Measurements from ENCODE around the gene IFT25. TPM values are rescaled to one million over a fixed set of nuclear protein-coding genes. Genes with fewer than 3 reads are reported as not detected.

The IFT25 gene
- total and polyA plus RNA-seq, 2 experiments from 2014 or later = 21.6 to 57.9 TPM

DNA sequence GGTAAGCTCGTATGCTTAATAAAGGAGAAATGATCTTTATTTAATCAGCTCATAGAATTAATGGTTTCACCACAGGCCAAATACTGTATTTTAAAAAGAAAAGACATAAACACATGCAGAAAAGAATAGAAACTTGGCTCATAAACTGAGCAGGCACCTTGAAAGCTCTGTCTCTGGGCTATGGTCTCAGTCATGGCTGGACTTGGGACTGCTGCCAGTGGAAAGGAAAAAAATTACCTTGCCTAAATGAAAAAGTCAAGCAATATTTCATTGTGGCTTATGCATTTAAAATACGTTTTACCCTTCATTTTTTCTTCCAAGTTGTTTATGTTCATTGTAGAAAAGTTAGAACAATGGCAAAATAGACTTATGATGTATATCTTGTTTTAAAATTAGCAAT is 8.6 kb upstream of the IFT25 start:
- Histone ChIP-seq H3K27ac (no peak overlapping the region), H3K4me3 (no peak overlapping the region), H3K9me3 (ENCODE audit: low read depth) (no peaks in the 10 kb centered on the region), H3K36me3 (peaks cover 26% of the 10 kb centered on the region), H3K27me3 (no peaks in the 10 kb centered on the region), H3K4me1 (ENCODE audit: low read depth) (peaks cover 20% of the 10 kb centered on the region)
- no peak for DNase-seq (ENCODE audit: low read depth in 1 of 2, low spot score in 1 of 2)
- TF ChIP-seq, protein P1, sequence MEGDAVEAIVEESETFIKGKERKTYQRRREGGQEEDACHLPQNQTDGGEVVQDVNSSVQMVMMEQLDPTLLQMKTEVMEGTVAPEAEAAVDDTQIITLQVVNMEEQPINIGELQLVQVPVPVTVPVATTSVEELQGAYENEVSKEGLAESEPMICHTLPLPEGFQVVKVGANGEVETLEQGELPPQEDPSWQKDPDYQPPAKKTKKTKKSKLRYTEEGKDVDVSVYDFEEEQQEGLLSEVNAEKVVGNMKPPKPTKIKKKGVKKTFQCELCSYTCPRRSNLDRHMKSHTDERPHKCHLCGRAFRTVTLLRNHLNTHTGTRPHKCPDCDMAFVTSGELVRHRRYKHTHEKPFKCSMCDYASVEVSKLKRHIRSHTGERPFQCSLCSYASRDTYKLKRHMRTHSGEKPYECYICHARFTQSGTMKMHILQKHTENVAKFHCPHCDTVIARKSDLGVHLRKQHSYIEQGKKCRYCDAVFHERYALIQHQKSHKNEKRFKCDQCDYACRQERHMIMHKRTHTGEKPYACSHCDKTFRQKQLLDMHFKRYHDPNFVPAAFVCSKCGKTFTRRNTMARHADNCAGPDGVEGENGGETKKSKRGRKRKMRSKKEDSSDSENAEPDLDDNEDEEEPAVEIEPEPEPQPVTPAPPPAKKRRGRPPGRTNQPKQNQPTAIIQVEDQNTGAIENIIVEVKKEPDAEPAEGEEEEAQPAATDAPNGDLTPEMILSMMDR (IDR thresholded peaks at IDR 0.05; ENCODE audit: low read depth, low read length) = no peak

DNA sequence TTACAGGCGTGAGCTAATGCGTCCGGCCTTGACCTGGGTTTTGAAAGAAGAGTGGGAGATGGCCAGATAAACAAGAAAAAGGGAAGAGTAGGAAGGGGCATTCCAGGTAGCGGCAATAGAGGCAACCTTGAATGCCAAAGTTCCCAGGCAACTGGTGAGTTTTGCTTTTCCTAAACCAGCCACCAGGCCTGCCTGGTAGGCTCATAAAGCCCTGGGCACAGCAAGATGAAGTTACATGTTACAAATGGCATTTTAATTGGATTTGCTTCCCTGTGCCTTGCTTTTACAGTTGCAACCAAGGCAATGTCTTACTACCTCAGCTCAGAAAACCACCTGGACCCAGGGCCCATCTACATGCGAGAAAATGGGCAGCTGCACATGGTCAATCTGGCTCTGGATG is 6.2 kb upstream of the IFT25 start:
- Histone ChIP-seq H3K27me3 (no peaks in the 10 kb centered on the region), H3K9me3 (ENCODE audit: low read depth) (no peaks in the 10 kb centered on the region), H3K36me3 (peaks cover 26% of the 10 kb centered on the region), H3K4me3 (no peak overlapping the region), H3K27ac (no peak overlapping the region), H3K4me1 (ENCODE audit: low read depth) (peaks cover 10% of the 10 kb centered on the region)
- no peak for DNase-seq (ENCODE audit: low read depth in 1 of 2, low spot score in 1 of 2)
- TF ChIP-seq, protein P1 (IDR thresholded peaks at IDR 0.05; ENCODE audit: low read depth, low read length) = no peak

DNA sequence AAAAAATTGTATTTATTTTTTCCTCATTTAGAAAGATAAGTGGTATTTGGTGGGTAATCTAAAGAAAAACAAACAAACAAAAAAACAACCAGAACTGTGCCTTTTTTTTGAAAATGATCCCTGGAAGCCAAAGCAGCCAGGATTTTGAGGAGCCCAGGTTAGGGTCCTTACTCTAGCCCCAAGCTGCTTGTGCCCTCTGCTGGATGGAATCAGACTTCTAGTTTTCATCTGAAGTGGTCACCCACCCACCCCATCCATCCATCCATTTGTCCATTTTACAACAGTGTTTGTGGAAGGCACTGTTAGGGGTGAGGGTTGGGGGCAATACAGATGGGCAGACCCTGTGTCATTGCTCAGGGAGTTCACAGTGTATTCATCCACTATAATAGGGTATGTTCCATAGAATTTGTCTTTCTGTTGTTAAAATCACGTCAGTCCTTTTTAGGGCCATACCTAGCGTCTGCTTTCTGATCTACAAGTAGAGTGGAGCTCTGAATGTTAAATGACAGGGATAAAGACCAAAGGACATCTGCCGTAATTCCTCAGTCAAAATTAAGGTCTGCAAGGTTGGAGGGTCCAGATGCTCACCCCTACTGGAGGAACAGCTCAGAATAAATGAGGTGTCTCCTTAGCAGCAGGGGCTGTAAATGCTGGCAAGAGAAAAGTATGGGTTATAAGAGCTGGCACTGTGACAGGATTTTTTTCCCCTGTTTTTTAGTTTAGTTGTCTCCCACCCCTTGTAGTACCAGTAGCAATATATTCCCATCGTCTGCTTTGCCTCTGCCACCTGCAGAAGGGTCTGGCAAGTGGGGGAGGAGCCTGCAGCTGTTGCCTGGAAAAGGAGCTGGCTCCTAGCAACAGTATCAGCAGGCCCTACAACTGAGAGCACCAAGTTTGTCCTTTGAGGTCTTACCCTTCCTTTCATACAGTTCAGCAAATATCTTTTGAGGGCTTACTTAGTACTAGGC is 3.8 kb upstream of the IFT25 start:
- H3K27me3 ChIP-seq = no peaks in the 10 kb centered on the region
- peaks cover 13% of the 10 kb centered on the region for H3K4me1 ChIP-seq (ENCODE audit: low read depth)
- DNase-seq (ENCODE audit: low read depth in 1 of 2, low spot score in 1 of 2) = peak; percentile 65 to 70
- H3K27ac ChIP-seq = peak overlapping the region; percentile 58
- TF ChIP-seq, protein P1 (IDR thresholded peaks at IDR 0.05; ENCODE audit: low read depth, low read length) = peak; percentile 64
- no peaks in the 10 kb centered on the region for H3K9me3 ChIP-seq (ENCODE audit: low read depth)
- H3K36me3 ChIP-seq = peaks cover 21% of the 10 kb centered on the region
- no peak overlapping the region for H3K4me3 ChIP-seq

DNA sequence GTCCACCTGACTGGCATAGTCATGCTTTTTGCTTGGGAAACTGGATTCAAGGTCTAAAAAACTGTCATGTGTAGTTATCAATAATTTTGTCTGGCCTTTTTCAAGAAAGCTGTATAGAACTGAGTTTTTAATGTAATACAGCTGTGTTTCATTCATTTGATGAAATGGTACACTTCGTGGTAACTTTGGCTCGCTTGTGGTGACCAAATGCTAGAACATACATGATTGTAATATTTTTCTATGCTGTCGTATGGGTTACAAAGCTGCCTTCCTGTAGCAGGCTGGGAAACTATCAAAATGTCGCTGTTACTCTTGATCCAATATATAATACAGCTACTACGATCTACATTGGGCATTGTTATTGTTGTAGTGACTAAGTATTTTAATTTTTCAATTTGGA is 2.8 kb upstream of the IFT25 start:
- TF ChIP-seq, protein P1 (IDR thresholded peaks at IDR 0.05; ENCODE audit: low read depth, low read length) = no peak
- peak overlapping the region; percentile 16 for H3K27ac ChIP-seq
- H3K9me3 ChIP-seq (ENCODE audit: low read depth) = no peaks in the 10 kb centered on the region
- peaks cover 13% of the 10 kb centered on the region for H3K36me3 ChIP-seq
- DNase-seq (ENCODE audit: low read depth in 1 of 2, low spot score in 1 of 2) = no peak
- H3K27me3 ChIP-seq = no peaks in the 10 kb centered on the region
- peaks cover 13% of the 10 kb centered on the region for H3K4me1 ChIP-seq (ENCODE audit: low read depth)
- H3K4me3 ChIP-seq = no peak overlapping the region

DNA sequence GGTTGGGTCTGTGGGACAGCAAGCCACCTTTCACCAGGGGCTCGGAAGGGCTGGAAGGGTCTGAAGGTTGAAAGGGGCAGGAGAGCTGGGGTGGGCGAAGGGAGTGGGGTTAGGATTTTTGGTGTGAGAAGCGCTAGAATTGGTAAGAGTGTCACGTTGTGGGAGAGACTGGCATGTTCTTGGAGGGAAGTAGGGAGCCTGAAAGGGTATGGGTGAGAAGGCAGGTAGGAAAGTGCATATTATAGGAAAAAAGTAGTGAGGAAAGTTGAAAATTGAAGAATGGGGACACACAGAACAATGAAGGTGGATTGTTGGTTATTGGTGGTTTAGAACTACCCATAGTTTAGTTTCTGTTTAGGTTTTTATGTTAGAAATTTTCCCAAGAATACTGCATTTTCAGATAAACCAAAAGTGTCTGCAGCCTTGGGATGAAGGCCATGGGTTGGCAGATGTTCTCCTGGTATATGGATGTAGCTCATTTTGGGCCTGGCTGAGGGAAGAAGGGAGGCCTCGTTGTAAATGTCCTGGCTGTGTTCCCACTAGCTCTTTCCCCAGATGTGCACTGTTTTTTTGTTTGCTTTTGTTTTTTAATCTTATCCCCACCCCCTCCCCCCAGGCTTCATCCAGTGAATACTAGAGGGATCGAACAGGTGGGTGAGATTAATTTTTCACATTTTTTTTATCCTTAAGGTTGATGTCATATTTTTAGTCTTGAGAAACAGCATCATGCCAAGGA is 1.8 kb upstream of the IFT25 start:
- Histone ChIP-seq H3K4me3 (peak overlapping the region; percentile 96), H3K36me3 (peaks cover 5% of the 10 kb centered on the region), H3K4me1 (ENCODE audit: low read depth) (peaks cover 13% of the 10 kb centered on the region), H3K9me3 (ENCODE audit: low read depth) (no peaks in the 10 kb centered on the region), H3K27ac (no peak overlapping the region), H3K27me3 (no peaks in the 10 kb centered on the region)
- TF ChIP-seq, protein P1 (IDR thresholded peaks at IDR 0.05; ENCODE audit: low read depth, low read length) = no peak
- no peak for DNase-seq (ENCODE audit: low read depth in 1 of 2, low spot score in 1 of 2)

Measured in cardiac muscle cell (in vitro differentiated cells and primary cell).